SU-DHL-6 (cell line): ENCODE data around the gene KCNA1.

Source experiments
- H2AFZ ChIP-seq: fragments of 200-600 bp; sonication (generic); 2 replicates; pipeline ENCODE4 v1.6.1; 2014; ENCODE audit warnings: low read depth, mild to moderate bottlenecking, moderate library complexity, mixed read lengths, antibody characterized with exemption, low read length; ENCODE audit not compliant: severe bottlenecking
- H3F3A ChIP-seq: fragments of 200-600 bp; shearing (Covaris generic); 2 replicates; pipeline ENCODE4 v1.6.0; 2016; ENCODE audit warnings: antibody characterized with exemption, mild to moderate bottlenecking; ENCODE audit not compliant: insufficient read depth
- H3K27ac ChIP-seq: fragments of 200-600 bp; sonication (generic); 2 replicates; pipeline ENCODE4 v1.5.1; 2016; ENCODE audit warnings: low read depth, mild to moderate bottlenecking, low read length, moderate library complexity, mixed read lengths
- H3K27me3 ChIP-seq: fragments of 200-600 bp; sonication (generic), shearing (Covaris generic); 2 replicates; pipeline ENCODE4 v1.6.0; 2014; ENCODE audit warnings: mild to moderate bottlenecking, low read length
- H3K36me3 ChIP-seq: fragments of 200-600 bp; sonication (generic); 2 replicates; pipeline ENCODE4 v1.6.1; 2014; ENCODE audit warnings: mild to moderate bottlenecking, low read length, mixed read lengths
- H3K4me2 ChIP-seq: fragments of 300-600, 200-600 bp; shearing (Covaris generic), sonication (generic); 2 replicates; pipeline ENCODE4 v1.6.0; 2014; ENCODE audit warnings: low read length, low read depth, mild to moderate bottlenecking; ENCODE audit not compliant: poor library complexity, severe bottlenecking
- H3K4me3 ChIP-seq: fragments of 200-600 bp; sonication (generic); 2 replicates; pipeline ENCODE4 v1.5.1; 2014; ENCODE audit warnings: antibody characterized with exemption, low read length, mild to moderate bottlenecking, mixed read lengths; ENCODE audit not compliant: insufficient read depth, poor library complexity, severe bottlenecking
- H3K79me2 ChIP-seq: fragments of 200-600 bp; sonication (generic); 2 replicates; pipeline ENCODE4 v1.6.1; 2014; ENCODE audit warnings: mild to moderate bottlenecking, low read length, moderate library complexity; ENCODE audit not compliant: insufficient read depth
- H3K9ac ChIP-seq: fragments of 200-600 bp; sonication (generic); 2 replicates; pipeline ENCODE4 v1.7.0; 2014; ENCODE audit warnings: mild to moderate bottlenecking, low read length
- H3K9me2 ChIP-seq: fragments of 200-600 bp; sonication (generic); replicated peaks from 2 replicates; pipeline ENCODE4 v1.6.1; 2014; ENCODE audit warnings: low read length; ENCODE audit not compliant: insufficient read depth
- H3K9me3 ChIP-seq: fragments of 200-600 bp; sonication (generic); 2 replicates; pipeline ENCODE4 v1.6.1; 2014; ENCODE audit warnings: low read length, mixed read lengths; ENCODE audit not compliant: insufficient read depth
- H4K20me1 ChIP-seq: fragments of 200-600 bp; sonication (generic); 2 replicates; pipeline ENCODE4 v1.6.1; 2014; ENCODE audit warnings: low read depth, mild to moderate bottlenecking, antibody characterized with exemption, low read length, moderate library complexity, mixed read lengths
- CTCF ChIP-seq: fragments of 200-600 bp; sonication (generic); IDR thresholded peaks from one replicate; pipeline ENCODE4 v1.5.1; 2017; ENCODE audit warnings: antibody characterized with exemption, mild to moderate bottlenecking, low read length, moderate library complexity; ENCODE audit not compliant: insufficient read depth, poor library complexity, severe bottlenecking
- EZH2phosphoT487 ChIP-seq: fragments of 200-600 bp; sonication (generic), shearing (Covaris generic); conservative IDR thresholded peaks from 2 replicates; pipeline ENCODE4 v1.6.1; 2018; ENCODE audit warnings: mild to moderate bottlenecking, antibody characterized with exemption, low read length, moderate library complexity, mixed read lengths

Gene KCNA1

DNA sequence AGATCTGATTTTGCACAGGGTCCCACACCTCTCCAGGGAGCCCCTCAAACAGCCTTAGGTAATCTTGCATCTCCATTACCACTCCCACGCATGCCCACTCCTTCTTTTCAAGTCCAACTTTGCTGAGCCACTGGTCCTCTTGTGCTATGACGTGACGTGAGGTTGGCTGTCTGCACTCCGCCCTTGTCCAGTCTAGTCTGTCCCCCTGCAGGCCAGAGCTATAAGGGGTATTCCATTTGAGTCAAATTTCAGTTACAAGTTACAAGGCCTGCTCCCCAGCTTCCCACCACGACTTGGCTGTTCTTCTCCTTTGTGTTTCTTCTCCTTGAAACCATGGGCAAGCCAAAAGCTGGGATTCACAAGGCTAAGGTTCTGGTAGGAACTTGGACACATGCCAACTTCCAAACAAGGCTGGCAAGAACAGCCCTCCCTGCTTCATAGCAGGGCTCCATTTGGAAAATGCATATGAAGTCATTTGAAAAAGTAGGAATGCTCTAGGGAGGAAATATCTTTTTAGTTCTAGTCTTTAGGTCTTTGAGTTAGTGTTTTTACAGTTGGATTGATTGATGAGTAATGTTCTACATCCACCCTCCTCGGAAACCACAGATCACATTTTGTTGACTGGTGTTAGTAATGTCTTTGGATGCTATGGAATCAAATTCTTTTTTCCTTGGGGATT is 49.1 kb downstream of the KCNA1 start:
- Histone ChIP-seq H4K20me1 (no peaks in the 10 kb centered on the region), H3F3A (no peaks in the 10 kb centered on the region), H3K27ac (no peak overlapping the region), H3K9me3 (no peaks in the 10 kb centered on the region), H3K9ac (no peak overlapping the region), H3K9me2 (no peaks in the 10 kb centered on the region), H3K4me2 (no peak overlapping the region), H3K36me3 (no peaks in the 10 kb centered on the region), H3K27me3 (no peaks in the 10 kb centered on the region), H3K4me3 (no peak overlapping the region), H3K79me2 (no peaks in the 10 kb centered on the region), H2AFZ (no peak overlapping the region)
- TF ChIP-seq CTCF: no peak
- no peak for TF ChIP-seq EZH2phosphoT487

DNA sequence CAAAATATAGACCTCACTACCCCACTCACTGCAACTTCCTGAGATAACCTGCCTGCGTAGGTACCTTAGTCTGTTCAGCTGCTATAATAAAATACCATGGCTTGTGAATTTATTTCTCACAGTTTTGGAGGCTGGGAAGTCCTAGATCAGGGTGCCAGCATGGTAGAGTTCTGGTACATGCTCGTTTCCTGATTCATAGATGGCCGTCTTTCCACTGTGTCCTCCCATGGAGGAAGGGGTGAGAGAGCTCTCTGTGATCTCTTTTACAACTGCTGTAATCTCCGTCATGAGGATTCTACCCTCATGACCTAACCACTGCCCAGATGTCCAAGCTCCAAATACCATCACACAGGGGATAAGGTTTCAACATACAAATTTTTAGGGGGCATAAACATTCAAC is 49.7 kb downstream of the KCNA1 start:
- Histone ChIP-seq H4K20me1 (no peaks in the 10 kb centered on the region), H3K9ac (no peak overlapping the region), H3K9me2 (no peaks in the 10 kb centered on the region), H3K27me3 (no peaks in the 10 kb centered on the region), H3F3A (no peaks in the 10 kb centered on the region), H3K27ac (no peak overlapping the region), H3K9me3 (no peaks in the 10 kb centered on the region), H3K36me3 (no peaks in the 10 kb centered on the region), H3K4me2 (no peak overlapping the region), H3K79me2 (no peaks in the 10 kb centered on the region), H3K4me3 (no peak overlapping the region), H2AFZ (no peak overlapping the region)
- no peak for TF ChIP-seq EZH2phosphoT487
- TF ChIP-seq CTCF: no peak

DNA sequence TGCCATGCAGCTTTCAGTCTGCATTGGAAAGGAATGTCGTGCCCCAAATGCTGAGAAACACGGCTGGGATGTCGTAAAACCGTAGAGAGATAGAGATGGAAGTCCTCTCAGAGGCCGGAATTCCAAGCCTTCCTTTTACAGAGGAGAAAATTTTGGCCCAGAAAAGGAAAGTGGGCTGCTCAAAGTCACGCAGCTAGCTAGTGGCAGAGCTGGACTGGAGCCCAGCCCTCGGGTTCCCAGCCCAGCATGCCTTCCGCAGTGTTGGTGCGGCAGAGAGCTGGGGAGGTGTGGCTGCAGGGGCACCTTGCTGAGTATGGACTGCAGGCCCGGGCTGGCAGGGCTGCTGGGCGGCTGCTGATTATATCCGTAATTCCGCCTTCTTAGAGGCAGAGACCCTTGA is 50.3 kb downstream of the KCNA1 start:
- Histone ChIP-seq H3K9ac (no peak overlapping the region), H3K9me3 (no peaks in the 10 kb centered on the region), H3K9me2 (no peaks in the 10 kb centered on the region), H3K27me3 (no peaks in the 10 kb centered on the region), H3K27ac (no peak overlapping the region), H4K20me1 (no peaks in the 10 kb centered on the region), H2AFZ (no peak overlapping the region), H3K79me2 (no peaks in the 10 kb centered on the region), H3F3A (no peaks in the 10 kb centered on the region), H3K4me3 (no peak overlapping the region), H3K4me2 (no peak overlapping the region), H3K36me3 (no peaks in the 10 kb centered on the region)
- no peak for TF ChIP-seq EZH2phosphoT487
- no peak for TF ChIP-seq CTCF
